ENCODE results near the gene IMPDH1.

IMPDH1 gene

DNA sequence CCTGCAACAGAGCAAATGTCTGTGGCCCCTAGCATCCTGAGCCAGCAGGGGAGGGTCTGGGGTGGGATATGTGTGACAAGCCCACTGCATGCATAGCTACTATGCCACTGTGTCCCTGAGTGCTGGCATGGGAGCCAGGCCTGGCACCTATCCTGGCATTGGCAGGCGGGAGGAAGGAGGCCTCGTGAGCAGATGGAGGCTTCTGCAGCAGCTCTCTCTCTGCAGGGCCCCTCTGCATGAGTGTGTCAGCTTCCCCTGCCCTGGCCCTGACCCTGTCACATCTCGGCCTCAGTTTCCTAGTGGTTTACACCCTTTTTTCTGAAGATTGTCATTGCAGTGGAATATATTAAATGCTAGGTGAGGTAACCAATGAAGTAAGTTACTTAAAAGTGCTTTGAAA, 13.1 kb upstream of the IMPDH1 start:
- Mint-ChIP-seq H3K27me3 (peaks cover 0 to 2% of the 10 kb centered on the region in 2 donors), H3K4me1 (peaks cover 0 to 3% of the 10 kb centered on the region in 2 donors), H3K27ac (no peak overlapping the region), H3K9me3 (no peaks in the 10 kb centered on the region), H3K36me3 (no peaks in the 10 kb centered on the region), H3K4me3 (no peak overlapping the region)
- DNase-seq (no peak), ATAC-seq (replicated peaks) (no peak)

DNA sequence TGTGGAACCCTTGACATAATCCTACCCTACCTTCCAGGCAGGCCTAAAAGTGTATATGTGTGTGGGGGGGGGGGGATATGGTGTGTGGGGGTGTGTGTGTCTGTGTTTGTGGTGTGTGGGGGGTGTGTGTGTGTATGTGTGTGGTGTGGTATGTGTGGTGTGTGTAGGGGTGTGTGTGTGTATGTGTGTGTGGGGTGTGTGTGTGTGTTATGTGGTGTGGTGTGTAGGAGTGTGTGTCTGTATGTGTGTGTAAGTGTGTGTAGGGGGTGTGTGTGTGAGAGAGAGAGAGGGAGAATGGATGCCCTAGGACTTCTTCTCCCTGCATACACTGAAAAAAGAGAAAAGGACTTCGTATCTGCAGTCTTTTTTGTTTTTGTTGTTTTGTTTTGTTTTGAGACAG, 12.3 kb upstream of the IMPDH1 start:
- H3K9me3 Mint-ChIP-seq, result no peaks in the 10 kb centered on the region
- H3K4me1 Mint-ChIP-seq, result peaks cover 0 to 2% of the 10 kb centered on the region in 2 donors
- no peaks in the 10 kb centered on the region for H3K36me3 Mint-ChIP-seq
- ATAC-seq (replicated peaks) (no peak), DNase-seq (no peak)
- H3K27ac Mint-ChIP-seq, result no peak overlapping the region
- H3K27me3 Mint-ChIP-seq, result peaks cover 0 to 6% of the 10 kb centered on the region in 2 donors
- H3K4me3 Mint-ChIP-seq, result no peak overlapping the region

DNA sequence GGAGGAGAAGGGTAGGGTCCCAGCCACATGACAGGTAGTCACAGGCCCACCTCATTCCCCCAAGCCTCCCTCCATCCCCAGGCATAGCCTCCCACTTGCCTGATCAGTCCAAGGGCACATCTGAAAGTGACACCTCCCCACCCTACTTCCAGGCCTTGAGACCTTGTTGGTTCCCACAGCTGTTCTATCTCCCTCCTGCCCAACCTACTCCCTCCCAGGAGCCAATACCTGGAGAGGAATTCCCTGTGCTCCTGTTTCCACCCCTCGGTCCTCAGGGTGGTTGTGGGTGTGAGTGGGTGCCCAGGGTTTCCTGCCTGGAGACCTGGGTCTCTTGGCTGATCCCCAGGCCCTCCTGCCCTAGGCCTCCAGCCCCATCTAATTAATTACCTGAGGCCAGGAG, 11.6 kb upstream of the IMPDH1 start:
- Mint-ChIP-seq H3K36me3 (no peaks in the 10 kb centered on the region), H3K4me3 (no peak overlapping the region), H3K4me1 (peaks cover 0 to 2% of the 10 kb centered on the region in 2 donors), H3K9me3 (no peaks in the 10 kb centered on the region), H3K27me3 (peaks cover 0 to 6% of the 10 kb centered on the region in 2 donors), H3K27ac (no peak overlapping the region)
- DNase-seq, result no peak
- no peak for ATAC-seq (replicated peaks)

DNA sequence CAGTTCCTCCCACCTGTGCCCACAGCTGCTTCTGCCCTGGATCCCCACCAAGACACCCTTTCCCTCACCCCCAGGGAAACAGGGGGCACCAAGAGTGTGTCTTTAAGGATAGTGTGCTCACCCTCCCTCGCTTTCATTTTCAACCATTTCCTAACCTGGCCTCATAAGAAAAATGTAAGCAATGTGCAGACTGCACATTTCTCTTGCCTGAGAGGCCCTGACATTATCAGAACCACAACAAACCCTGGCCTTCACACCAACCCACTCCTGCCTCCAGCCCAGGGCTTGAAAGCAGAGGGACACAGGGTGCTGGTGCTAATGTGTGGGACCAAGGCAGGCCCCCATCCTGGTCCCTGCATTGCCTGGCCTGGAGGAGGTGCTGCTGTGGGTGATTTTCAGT, 11.0 kb upstream of the IMPDH1 start:
- DNase-seq (no peak), ATAC-seq (replicated peaks) (no peak)
- Mint-ChIP-seq H3K9me3 (no peaks in the 10 kb centered on the region), H3K4me1 (peaks cover 0 to 2% of the 10 kb centered on the region in 2 donors), H3K4me3 (no peak overlapping the region), H3K27me3 (peaks cover 0 to 6% of the 10 kb centered on the region in 2 donors), H3K27ac (no peak overlapping the region), H3K36me3 (no peaks in the 10 kb centered on the region)

DNA sequence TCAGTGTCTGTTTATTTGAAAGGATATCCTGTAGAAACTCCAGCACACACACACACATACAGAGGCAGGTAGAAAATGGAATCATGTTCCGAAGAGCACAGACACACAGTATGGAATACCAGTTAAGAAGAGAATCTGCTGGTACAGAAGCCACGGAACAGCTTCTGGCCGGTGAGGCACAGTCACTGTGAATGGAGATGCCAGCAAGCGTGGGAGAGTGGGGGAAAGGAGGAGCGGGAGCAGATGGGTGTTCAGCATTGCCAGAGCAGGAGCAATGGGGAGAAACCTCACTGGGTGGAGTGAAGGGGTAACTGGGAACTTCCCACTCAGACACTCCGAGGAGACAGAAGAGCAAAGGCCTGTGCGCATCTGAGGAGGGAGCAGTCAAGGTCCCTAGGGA, 9.5 kb upstream of the IMPDH1 start:
- H3K36me3 Mint-ChIP-seq, result no peaks in the 10 kb centered on the region
- H3K27ac Mint-ChIP-seq, result no peak overlapping the region
- ATAC-seq (replicated peaks), result no peak
- no peak overlapping the region for H3K4me3 Mint-ChIP-seq
- H3K4me1 Mint-ChIP-seq, result peaks cover 0 to 2% of the 10 kb centered on the region in 2 donors
- no peak for DNase-seq
- H3K9me3 Mint-ChIP-seq, result no peaks in the 10 kb centered on the region
- H3K27me3 Mint-ChIP-seq, result peaks cover 0 to 6% of the 10 kb centered on the region in 2 donors

DNA sequence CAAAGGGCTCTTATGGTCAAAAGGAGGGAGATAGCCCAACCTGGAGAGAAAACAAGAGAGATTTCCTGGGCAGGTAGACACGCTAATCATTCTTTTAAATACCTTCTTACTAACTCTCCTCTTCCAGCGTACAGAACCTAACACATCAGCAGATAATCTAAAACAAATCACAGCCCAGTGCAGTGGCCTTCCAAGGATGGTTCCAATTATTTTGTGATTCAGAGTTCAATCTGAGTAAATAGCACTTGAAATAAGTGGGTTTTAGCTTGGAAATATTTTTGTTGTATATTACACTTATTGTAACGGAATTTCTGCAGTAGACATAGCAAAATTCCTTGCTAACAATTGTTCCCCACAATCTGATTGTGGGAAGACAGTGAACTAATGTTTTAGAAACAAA, 7.3 kb upstream of the IMPDH1 start:
- no peak overlapping the region for H3K27ac Mint-ChIP-seq
- H3K36me3 Mint-ChIP-seq, result no peaks in the 10 kb centered on the region
- no peak overlapping the region for H3K4me3 Mint-ChIP-seq
- H3K27me3 Mint-ChIP-seq, result peaks cover 2 to 6% of the 10 kb centered on the region in 2 donors
- peaks cover 0 to 1% of the 10 kb centered on the region in 2 donors for H3K4me1 Mint-ChIP-seq
- DNase-seq, result no peak
- H3K9me3 Mint-ChIP-seq, result no peaks in the 10 kb centered on the region
- ATAC-seq (replicated peaks), result no peak

DNA sequence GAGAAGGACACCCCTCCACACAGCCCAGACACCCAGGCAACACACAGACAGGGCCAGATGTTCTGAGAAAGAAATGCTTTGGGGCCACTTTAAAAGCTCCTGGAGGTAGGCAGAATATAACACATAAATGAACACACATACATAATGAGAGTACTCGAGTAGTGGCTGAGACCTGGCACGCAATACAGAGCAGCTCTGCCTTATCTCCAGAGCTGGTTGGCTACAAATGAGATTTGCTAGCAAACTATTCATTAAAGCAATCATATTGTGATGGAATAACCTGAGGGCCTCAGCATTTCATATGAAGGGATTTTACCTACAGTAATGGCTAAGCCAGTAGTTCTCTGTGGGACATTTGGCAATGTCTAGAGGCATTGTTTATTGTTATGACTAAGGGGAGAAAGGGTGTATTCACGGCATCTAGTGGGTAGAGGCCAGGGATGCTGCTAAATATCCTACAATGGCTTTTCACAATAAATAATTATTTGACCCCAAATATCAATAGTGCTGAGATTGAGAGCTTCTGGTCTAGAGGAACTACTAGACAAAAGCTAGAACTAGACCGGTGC, 5.5 kb upstream of the IMPDH1 start:
- no peak overlapping the region for H3K27ac Mint-ChIP-seq
- ATAC-seq (replicated peaks) (no peak), DNase-seq (no peak)
- H3K27me3 Mint-ChIP-seq, result peaks cover 3 to 6% of the 10 kb centered on the region in 2 donors
- H3K9me3 Mint-ChIP-seq, result no peaks in the 10 kb centered on the region
- no peaks in the 10 kb centered on the region for H3K36me3 Mint-ChIP-seq
- H3K4me3 Mint-ChIP-seq, result no peak overlapping the region
- peaks cover 0 to 2% of the 10 kb centered on the region in 2 donors for H3K4me1 Mint-ChIP-seq

DNA sequence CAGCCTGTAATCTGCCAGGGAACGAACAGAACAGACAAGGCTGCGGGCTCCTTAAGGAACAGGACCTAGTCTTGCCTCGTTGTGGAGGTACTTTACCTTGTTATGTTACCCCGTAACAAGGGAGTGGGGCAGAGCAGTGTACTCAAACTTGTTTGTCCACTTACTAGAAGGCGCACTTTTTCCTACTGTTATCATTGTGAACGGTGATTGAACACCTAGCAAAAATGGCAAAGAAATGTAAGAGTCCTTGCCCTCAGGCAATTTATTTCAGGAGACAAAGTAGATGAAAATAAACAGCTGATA, 620 bp upstream of the IMPDH1 start:
- ATAC-seq (replicated peaks), result no peak
- H3K27me3 Mint-ChIP-seq, result peaks cover 0 to 3% of the 10 kb centered on the region in 2 donors

DNA sequence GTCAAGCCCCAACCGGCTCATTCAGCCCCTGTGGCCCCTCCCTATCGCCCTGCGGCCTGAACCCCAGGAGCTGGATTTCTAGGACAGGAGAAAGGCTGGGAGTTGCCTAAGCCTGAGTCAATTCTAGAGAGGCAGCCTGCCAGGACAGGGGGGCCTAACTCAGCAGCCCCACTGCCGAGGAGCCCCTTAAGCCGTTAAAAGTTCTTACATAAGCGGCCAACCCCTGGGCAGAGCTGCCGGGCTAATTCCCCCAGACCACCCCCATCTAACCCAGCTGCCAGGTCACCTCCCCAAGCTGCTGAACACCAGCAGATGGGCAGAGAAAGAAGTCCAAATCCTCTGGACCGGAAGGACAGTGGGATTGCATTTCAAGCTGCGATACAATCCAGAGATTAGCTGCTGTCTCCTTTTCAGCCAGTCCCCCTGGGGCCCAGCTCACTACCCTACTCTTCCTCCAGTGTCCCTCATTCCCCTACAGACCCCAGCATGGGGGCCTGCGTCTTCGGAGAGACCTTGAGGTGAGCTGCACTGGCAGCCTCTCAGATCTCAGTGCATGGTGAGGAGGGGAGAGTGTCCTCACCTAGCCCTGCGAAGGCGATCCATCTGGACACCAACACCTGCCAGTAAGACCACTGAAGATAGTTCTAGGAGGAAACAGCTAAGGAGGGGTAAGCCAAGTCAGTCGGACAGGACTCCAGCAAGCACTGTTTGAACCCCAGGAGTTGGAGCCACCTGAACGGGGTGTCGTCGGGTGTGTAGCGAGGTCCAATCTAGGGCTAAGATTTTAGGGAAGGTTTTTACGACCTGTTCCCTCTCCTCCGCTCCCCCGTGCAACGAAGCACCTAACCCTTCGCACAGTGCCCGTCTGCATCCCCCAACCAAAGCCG, 830 bp downstream of the IMPDH1 start:
- Mint-ChIP-seq H3K27ac (peak overlapping the region; percentile 47), H3K9me3 (no peaks in the 10 kb centered on the region), H3K4me1 (peaks cover 35 to 42% of the 10 kb centered on the region in 2 donors), H3K27me3 (peaks cover 0 to 3% of the 10 kb centered on the region in 2 donors), H3K36me3 (peaks cover 0 to 1% of the 10 kb centered on the region in 2 donors), H3K4me3 (peak overlapping the region; percentile 88 to 90)
- DNase-seq (no peak), ATAC-seq (replicated peaks) (no peak)

More for the DNA sequence above, 620 bp upstream of the IMPDH1 start:
- peaks cover 28 to 29% of the 10 kb centered on the region in 2 donors for H3K4me1 Mint-ChIP-seq
- H3K9me3 Mint-ChIP-seq, result no peaks in the 10 kb centered on the region
- peak overlapping the region; percentile 88 to 90 for H3K4me3 Mint-ChIP-seq
- peak overlapping the region; percentile 80 for H3K27ac Mint-ChIP-seq
- no peak for DNase-seq
- H3K36me3 Mint-ChIP-seq, result peaks cover 0 to 1% of the 10 kb centered on the region in 2 donors

DNA sequence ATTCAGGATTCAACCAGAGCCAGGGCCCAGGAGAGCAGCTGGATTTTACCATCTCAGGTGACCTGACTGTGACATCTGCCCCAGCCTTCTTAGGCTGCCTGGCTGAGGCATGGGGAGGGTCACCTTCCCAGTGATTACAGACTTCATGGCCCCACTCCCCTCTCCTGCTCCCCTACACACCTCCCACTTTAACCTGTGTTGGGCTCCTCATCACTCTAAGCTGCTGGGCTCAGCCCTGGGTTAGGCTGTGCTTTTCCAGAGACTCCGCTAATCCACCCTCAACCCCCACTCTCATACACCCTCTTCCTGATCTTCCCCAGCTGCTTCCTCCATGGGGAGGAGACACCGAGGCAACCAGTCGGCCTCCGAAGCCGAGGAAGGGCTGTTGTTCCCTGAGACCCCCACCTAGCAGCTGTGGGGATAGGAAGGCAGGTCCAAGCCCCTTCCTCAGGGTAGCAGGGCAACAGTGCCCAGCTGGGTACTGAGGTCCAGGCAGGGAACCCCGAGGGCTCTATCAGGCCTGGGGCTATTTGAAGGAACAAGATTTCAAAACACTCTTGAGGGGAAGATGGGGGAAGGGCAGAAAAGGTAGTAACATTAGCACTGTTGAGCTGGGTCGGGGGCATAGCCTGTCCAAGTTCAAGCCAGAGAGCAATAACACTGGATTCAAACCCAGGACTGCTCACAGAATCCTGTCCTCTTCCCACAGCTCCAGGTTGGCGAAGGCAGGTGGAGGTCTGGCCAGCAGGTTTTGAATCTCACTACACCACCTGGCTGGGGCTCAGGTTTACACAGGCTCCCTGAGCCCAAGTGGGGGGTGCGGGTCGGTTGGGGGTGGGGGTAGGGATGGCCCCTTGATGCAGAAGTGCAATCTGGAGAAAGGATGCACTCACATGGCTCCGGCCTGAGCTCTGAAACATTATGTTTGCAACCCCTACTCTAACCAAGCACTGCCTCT, 1.8 kb downstream of the IMPDH1 start:
- H3K4me1 Mint-ChIP-seq, result peaks cover 39 to 49% of the 10 kb centered on the region in 2 donors
- no peaks in the 10 kb centered on the region for H3K9me3 Mint-ChIP-seq
- H3K4me3 Mint-ChIP-seq, result peak overlapping the region in 1 of 2 donors; percentile 1
- peaks cover 5% of the 10 kb centered on the region in 2 donors for H3K36me3 Mint-ChIP-seq
- no peak for ATAC-seq (replicated peaks)
- H3K27ac Mint-ChIP-seq, result no peak overlapping the region
- H3K27me3 Mint-ChIP-seq, result peaks cover 0 to 3% of the 10 kb centered on the region in 2 donors
- no peak for DNase-seq

DNA sequence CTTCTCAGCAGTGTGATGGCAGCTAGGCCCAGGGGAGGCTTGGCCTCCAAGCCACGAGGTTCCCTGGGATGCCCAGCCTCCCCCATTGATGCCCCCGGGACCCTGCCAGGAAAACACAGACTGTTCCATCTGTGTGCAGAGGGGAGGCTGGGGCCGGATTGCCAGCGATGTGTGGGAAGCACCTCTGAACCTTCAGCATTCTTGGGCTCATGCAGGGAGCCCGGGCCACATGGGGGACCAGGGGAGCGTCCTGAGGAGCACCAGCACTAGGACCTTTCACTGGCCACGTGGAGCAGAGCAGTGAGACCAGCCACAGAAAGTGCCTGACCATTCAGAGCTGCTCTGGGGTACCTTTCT, 2.6 kb downstream of the IMPDH1 start:
- Mint-ChIP-seq H3K27ac (no peak overlapping the region), H3K36me3 (peaks cover 5 to 9% of the 10 kb centered on the region in 2 donors), H3K9me3 (no peaks in the 10 kb centered on the region), H3K4me3 (peak overlapping the region in 1 of 2 donors; percentile 91), H3K4me1 (peaks cover 39 to 49% of the 10 kb centered on the region in 2 donors), H3K27me3 (peaks cover 0 to 2% of the 10 kb centered on the region in 2 donors)
- DNase-seq, result no peak
- no peak for ATAC-seq (replicated peaks)

DNA sequence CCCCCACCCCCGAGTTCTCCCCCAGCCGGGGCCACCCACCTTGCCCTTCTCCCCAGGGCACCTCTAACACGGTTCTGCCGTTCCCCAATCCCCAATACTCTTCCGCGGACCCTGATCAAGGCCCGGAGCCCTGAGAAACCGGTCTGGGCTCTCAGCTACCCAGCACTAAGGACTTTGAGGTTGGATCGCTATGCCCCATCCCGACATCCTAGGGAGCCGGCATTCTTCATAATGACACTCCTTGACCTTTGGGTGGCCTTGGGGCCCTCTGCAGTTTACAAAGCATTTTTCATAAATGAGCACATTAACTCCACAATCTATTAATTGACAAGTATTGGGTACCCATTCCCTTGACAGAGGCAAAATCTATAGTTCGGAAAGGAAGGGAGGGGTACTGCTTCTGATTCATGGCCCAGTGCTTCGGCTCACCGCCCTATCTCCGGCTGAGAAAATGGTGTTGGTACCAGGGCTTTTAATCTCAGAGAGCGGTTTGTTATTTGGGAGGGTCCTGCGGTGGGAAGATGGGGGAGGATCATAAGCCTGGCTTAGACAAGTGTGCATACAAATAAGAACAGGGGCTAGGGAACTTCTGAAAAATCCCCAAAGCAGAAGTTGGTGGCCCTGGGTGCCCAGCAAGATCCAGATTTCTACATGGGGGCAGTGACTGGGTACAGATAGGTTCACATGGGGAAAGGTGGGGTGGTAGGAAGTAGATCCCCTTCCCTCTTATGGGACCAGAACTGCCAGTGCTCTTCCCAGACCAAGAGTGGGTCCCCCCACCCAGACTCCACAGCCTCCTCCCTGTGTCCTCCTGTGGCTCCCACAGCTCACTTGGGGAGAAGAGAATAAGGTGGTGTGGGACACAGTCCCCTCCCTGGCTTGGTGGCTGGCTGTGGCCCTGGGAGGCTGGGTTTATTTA, 3.2 kb downstream of the IMPDH1 start:
- no peaks in the 10 kb centered on the region for H3K27me3 Mint-ChIP-seq
- H3K9me3 Mint-ChIP-seq, result no peaks in the 10 kb centered on the region
- H3K36me3 Mint-ChIP-seq, result peaks cover 5 to 10% of the 10 kb centered on the region in 2 donors
- peak overlapping the region; percentile 93 for H3K27ac Mint-ChIP-seq
- ATAC-seq (replicated peaks) (no peak), DNase-seq (no peak)
- peaks cover 39 to 49% of the 10 kb centered on the region in 2 donors for H3K4me1 Mint-ChIP-seq
- peak overlapping the region; percentile 86 to 91 for H3K4me3 Mint-ChIP-seq

DNA sequence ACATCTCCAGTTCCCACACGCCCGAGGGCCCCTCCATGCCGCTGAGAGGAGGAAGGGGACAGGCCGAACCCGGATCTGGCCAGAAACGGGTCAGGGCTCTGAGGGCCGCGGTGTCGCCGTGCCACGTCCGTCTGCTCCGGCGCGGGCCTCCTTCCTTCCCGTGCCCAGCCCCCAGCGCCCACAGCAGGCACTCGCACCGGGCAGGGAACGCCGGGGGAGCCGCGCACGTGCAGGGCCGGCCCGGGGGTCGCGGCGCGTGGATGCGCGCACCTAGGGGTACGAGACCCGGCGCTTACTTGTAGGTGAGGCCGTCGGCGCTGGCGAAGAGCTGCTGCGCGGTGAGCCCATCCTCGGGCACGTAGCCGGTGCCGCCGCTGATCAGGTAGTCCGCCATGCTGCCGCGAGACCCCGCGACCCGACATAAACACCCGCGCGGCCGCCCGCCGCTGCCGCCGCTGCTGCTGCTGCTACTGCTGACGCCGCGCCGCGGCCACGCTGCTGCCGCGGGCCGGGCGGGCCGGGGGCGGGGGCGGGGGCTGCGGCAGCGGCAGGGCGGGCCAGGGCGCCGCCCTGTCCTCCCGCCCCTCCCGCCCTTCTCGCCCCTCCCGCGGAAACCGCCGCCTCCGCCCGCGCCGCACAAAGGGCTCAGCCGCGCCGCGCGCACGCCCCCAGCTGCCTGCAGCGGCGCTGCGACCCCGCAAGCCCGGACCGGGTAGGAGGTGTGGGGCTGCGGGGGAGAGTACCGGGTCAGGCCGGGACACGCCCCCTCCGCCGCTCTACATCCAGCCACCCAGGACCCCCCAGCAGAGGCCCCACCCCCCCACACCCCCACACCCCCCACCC, 4.1 kb downstream of the IMPDH1 start:
- ATAC-seq (replicated peaks) (peak; percentile 14 to 26), DNase-seq (peak; percentile 18)
- peaks cover 39 to 49% of the 10 kb centered on the region in 2 donors for H3K4me1 Mint-ChIP-seq
- H3K27me3 Mint-ChIP-seq, result no peaks in the 10 kb centered on the region
- peak overlapping the region; percentile 93 for H3K27ac Mint-ChIP-seq
- H3K36me3 Mint-ChIP-seq, result peaks cover 10 to 19% of the 10 kb centered on the region in 2 donors
- H3K9me3 Mint-ChIP-seq, result no peaks in the 10 kb centered on the region
- peak overlapping the region; percentile 88 to 91 for H3K4me3 Mint-ChIP-seq
